HG03571 (cell line): ENCODE data around the gene MIA.
"Not testable (repeated sequence)": the region's sequence is repeated elsewhere in the genome, so short reads cannot be mapped to it uniquely, and the experiment has no call there.

Experiments used
- ATAC-seq: cut with Tn5 transposase; IDR thresholded peaks from one replicate; pipeline ENCODE4 v1.9.1; 2021; ENCODE audit not compliant: unreplicated experiment

The MIA gene

GRCh38 chr19:40802300-40803169 is 27.2 kb downstream of the MIA start:
- no peak for ATAC-seq

GRCh38 chr19:40803170-40803856 is 28.0 kb downstream of the MIA start:
- no peak for ATAC-seq

- no peak for ATAC-seq
These were observed 28.8 kb downstream of the MIA start for GRCh38 chr19:40803857-40804782.

- ATAC-seq: no peak
These were observed 29.5 kb downstream of the MIA start for GRCh38 chr19:40804783-40805242.

GRCh38 chr19:40805258-40805868 is 30.0 kb downstream of the MIA start:
- ATAC-seq: no peak

GRCh38 chr19:40806423-40807146 is 31.3 kb downstream of the MIA start:
- ATAC-seq: no peak

GRCh38 chr19:40807147-40808020 is 32.1 kb downstream of the MIA start:
- no peak for ATAC-seq

- ATAC-seq: no peak
These were observed 32.7 kb downstream of the MIA start for GRCh38 chr19:40808021-40808325.

- no peak for ATAC-seq
These were observed 33.2 kb downstream of the MIA start for GRCh38 chr19:40808497-40808896.

GRCh38 chr19:40809358-40810086 is 34.2 kb downstream of the MIA start:
- no peak for ATAC-seq

GRCh38 chr19:40810160-40810559 is 34.8 kb downstream of the MIA start:
- no peak for ATAC-seq

- not testable (repeated sequence) for ATAC-seq
These were observed 35.5 kb downstream of the MIA start for GRCh38 chr19:40810649-40811408.

- no peak for ATAC-seq
These were observed 36.4 kb downstream of the MIA start for GRCh38 chr19:40811478-40812341.

- ATAC-seq: not testable (repeated sequence)
These were observed 37.2 kb downstream of the MIA start for GRCh38 chr19:40812571-40812970.

- no peak for ATAC-seq
These were observed 37.9 kb downstream of the MIA start for GRCh38 chr19:40813182-40813581.

GRCh38 chr19:40815223-40815622 is 39.9 kb downstream of the MIA start:
- no peak for ATAC-seq
